SH-SY5Y (cell line): ENCODE measurements around the gene TSHZ3.

Experiments used
- GATA2 ChIP-seq: IDR thresholded peaks from 2 replicates; pipeline ENCODE4 v1.6.1; 2011; ENCODE audit warnings: mild to moderate bottlenecking, low read depth, low read length
- GATA3 ChIP-seq: IDR thresholded peaks from 2 replicates; pipeline ENCODE4 v1.6.1; 2011; ENCODE audit warnings: low read depth, mild to moderate bottlenecking, low read length, moderate library complexity

- TF ChIP-seq GATA3 (no peak), GATA2 (no peak)
Observed at GRCh38 chr19:31279436-31279765, 69.8 kb downstream of the TSHZ3 start.
